Activated T-helper 1 cell treated with anti-CD3 and anti-CD28 coated beads, Interleukin-2, amount 50 U/mL, for 16 hours (primary cell): Measurements from ENCODE around the gene CYP4B1.
"Not testable (repeated sequence)": the region's sequence is repeated elsewhere in the genome, so short reads cannot be mapped to it uniquely, and the experiment has no call there.

Experiments used
- DNase-seq, 2 donors: peaks; one replicate each; pipeline ENCODE4 v3.0.0-alpha.2; 2020; ENCODE audit warnings: low read depth in 1 of 2, low spot score in 1 of 2

CYP4B1 gene

DNA sequence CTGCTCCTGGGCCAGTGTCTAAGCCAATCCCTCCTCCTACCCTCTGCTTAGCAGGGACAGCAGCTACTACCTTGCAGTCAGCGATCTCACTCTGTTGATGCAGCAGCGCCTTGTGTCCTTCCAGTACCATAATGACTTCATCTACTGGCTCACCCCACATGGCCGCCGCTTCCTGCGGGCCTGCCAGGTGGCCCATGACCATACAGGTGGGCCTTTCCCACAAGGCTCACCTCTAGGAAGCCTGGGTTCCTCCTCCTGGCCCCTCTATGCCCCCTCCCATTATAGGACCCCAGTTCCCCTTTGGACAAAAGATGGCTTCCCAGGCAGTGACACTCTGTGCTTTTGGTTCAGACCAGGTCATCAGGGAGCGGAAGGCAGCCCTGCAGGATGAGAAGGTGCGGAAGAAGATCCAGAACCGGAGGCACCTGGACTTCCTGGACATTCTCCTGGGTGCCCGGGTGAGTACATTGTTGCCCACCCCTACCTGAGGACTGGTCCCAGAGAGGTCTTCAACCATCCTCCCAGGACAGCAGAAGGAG is 15.1 kb downstream of the CYP4B1 start:
- no peak for DNase-seq

DNA sequence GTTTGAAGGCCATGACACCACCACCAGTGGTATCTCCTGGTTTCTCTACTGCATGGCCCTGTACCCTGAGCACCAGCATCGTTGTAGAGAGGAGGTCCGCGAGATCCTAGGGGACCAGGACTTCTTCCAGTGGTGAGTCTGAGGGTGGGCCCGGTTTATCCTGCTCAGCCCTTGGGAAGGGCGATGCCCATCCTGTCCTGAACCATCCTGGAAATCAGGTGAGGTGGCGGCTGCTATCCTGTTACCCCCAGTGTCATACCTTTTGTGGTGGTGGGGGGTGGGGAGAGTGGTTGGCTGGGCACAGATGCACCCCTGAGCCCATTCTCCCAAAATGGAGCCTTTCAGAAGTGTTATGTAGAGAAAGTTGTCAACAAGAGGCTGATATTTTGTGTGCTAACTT is 16.3 kb downstream of the CYP4B1 start:
- no peak for DNase-seq

GRCh38 chr1:46816930-46817329 is 18.1 kb downstream of the CYP4B1 start:
- DNase-seq, result no peak

GRCh38 chr1:46817814-46818213 is 19.0 kb downstream of the CYP4B1 start:
- DNase-seq, result no peak

DNA sequence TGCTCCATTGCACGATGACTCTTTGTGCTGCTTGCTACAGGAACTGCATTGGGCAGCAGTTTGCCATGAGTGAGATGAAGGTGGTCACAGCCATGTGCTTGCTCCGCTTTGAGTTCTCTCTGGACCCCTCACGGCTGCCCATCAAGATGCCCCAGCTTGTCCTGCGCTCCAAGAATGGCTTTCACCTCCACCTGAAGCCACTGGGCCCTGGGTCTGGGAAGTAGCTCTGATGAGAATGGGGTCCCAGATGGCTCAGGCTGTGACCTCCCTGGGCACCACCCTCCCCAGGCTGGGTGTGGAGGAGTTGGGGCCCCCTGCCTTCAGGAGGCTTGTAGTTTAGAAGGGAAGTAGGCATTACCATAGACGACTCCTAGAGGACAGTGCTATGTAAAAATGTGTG is 19.7 kb downstream of the CYP4B1 start:
- no peak for DNase-seq

DNA sequence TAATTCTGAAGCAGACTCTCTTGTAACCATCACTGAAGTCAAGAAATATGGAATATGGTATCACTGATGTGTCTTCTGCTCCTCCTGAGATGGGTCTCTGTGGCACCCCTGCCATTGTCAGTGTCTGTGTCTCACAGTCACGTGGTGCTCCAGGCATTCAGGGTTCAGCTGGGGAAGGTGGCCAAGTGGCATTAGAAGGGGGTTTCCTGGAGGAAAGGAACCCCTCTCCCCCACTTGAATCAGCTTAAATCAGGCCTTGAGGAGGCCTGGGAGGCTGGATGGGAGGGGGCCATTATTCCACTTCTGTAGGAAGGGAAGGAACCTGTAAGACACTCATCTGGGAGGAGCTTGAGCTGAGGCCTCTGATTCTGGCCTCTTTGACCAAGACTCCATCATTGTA is 20.5 kb downstream of the CYP4B1 start:
- no peak for DNase-seq

GRCh38 chr1:46820076-46820475 is 21.2 kb downstream of the CYP4B1 start:
- DNase-seq, result no peak

- no peak for DNase-seq
Measured at GRCh38 chr1:46820560-46821060, 21.8 kb downstream of the CYP4B1 start.

DNA sequence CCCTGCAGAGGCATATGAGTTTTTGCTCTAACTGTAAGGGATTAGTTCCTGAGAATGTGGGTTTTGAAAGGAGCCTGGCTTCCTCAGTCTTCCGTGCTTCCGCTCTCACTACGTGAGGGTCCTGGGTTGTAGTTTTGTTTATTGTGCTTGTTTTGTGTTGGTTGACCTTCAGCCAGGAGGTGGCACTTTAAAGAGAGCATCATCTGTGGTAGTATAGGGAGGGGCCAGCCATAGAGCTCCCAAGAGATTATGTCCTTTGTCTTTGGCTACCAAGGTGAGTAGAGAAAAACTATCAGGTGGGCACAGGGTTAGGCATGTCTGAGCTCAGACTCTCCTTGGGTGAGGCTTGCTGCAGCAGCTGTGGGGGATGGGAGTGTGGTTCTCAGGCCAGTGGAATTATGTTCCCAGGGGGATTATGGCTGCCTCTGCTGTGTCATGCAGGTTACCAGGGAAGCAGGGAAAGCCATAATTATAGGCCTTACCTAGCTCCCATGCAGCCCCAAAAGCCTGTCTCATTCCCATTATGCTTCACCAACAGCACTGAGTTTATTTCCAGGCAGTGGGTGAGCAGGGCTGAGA is 23.5 kb downstream of the CYP4B1 start:
- no peak for DNase-seq

DNA sequence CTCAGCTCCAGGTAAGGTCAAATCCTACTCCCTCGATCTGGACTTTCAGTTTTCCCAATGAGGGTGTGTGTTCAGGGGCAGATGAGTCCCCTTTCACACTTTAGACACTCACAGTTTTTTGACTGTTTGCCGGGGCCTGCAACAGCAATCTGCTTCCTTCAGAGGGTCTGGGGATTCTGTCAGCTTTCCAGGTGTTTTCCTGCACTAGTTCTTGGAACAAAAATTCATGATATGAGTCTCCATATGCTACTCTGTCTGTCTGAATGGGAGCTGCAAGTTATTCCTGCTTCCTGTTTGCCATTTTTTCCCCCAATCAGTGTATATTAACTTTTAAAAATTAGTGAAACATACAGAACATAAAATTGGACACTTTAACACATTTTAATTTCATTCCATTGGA is 24.3 kb downstream of the CYP4B1 start:
- DNase-seq, result no peak

DNA sequence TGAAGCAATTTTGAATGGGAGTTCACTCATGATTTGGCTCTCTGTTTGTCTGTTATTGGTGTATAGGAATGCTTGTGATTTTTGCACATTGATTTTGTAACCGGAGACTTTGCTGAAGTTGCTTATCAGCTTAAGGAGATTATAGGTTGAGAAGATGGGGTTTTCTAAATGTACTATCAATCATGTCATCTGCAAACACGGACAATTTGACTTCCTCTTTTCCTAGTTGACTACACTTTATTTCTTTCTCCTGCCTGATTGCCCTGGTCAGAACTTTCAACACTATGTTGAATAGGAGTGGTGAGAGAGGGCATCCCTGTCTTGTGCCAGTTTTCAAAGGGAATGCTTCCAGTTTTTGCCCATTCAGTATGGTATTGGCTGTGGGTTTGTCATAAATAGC is 28.0 kb downstream of the CYP4B1 start:
- not testable (repeated sequence) for DNase-seq

- no peak for DNase-seq
Measured at GRCh38 chr1:46830665-46831322, 31.9 kb downstream of the CYP4B1 start.

DNA sequence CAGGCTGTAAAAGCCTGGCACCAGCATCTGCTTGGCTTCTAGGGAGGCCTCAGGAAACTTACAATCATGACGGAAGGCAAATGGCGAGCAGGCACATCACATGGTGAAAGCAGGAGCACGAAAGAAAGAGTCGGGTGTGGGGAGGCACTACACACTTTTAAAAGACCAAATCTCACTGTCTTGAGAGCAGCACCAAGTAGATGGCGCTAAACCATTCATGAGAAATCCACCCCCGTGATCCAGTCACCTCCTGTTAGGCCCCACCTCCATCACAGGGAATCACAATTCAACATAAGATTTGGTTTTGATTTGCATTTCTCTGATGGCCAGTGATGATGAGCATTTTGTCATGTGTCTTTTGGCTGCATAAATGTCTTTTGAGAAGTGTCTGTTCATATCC is 36.6 kb downstream of the CYP4B1 start:
- DNase-seq, result not testable (repeated sequence)

GRCh38 chr1:46846386-46846785 is 47.5 kb downstream of the CYP4B1 start:
- DNase-seq, result not testable (repeated sequence)

DNA sequence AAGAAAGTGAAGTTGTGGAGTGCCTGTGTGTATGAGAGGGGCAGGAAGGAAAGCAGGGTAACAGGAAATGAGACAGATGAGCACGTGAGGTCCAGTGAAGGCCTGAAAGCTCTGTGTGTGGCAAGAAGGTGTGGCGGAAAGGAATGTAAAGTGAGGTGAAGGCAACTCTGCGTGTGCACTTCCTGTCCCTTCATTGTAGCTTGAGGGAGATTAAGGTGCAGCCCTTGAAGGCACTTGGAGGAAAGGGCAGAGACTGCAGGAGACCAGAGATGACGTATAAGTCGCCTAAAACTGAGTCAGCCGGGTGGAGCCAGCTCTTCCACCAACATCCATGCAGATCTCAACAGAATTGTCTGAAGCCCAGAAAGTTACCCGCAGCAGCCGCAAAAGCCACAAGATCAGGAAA is 58.8 kb downstream of the CYP4B1 start:
- not testable (repeated sequence) for DNase-seq

DNA sequence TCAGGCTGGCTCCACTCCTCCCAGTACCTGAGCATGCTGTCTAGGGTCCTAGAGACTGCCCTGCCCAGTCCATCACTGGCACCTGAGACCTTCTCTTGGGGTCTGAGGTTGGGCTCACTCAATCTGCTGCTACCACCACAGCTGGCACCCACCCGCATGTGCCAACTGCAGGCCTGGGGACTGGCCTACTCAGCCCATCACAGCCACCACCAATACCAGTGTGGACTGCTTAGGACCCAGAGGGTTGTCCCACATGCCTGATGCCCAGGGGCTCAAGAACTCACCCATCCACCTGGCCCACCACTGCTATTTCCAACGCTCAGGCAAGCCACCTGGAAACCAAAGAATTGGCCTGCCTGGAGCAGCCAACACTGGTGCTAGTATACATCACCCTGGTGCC is 63.5 kb downstream of the CYP4B1 start:
- DNase-seq, result no peak
